GM23338 (cell line): ENCODE results near the gene MAN1C1. TPM values are rescaled to one million over a fixed set of nuclear protein-coding genes. Genes with fewer than 3 reads are reported as not detected.

Experiments used
- ATAC-seq: fragments of 200-7000 bp; cut with Tn5 transposase; 3 replicates; pipeline ENCODE4 v1.9.1; 2020
- DNase-seq: peaks from one replicate; pipeline ENCODE4 v3.0.0-alpha.2; 2015; ENCODE audit warnings: low spot score
- H2AFZ ChIP-seq: fragments of 200-600 bp; sonication (generic); 2 replicates; pipeline ENCODE4 v1.8.0; 2016; ENCODE audit warnings: antibody characterized with exemption, mild to moderate bottlenecking, moderate library complexity
- H3F3A ChIP-seq: fragments of 200-600 bp; sonication (generic); replicated peaks from 2 replicates; pipeline ENCODE4 v1.8.0; 2017; ENCODE audit warnings: antibody characterized with exemption, mixed run types, low read depth
- H3K27ac ChIP-seq: fragments of 200-600 bp; sonication (generic); 2 replicates; pipeline ENCODE4 v1.6.1; 2016; ENCODE audit warnings: low read depth
- H3K27me3 ChIP-seq: fragments of 200-600 bp; sonication (generic); 2 replicates; pipeline ENCODE4 v1.8.0; 2016; ENCODE audit warnings: mild to moderate bottlenecking, mixed run types, moderate library complexity; ENCODE audit not compliant: insufficient read depth
- H3K36me3 ChIP-seq: fragments of 200-600 bp; sonication (generic); 2 replicates; pipeline ENCODE4 v1.8.0; 2016; ENCODE audit warnings: mild to moderate bottlenecking; ENCODE audit not compliant: insufficient read depth
- H3K4me1 ChIP-seq: fragments of 200-600 bp; sonication (generic); 2 replicates; pipeline ENCODE4 v1.8.0; 2016; ENCODE audit warnings: mild to moderate bottlenecking, moderate library complexity; ENCODE audit not compliant: insufficient read depth
- H3K4me2 ChIP-seq: fragments of 200-600 bp; sonication (generic); 2 replicates; pipeline ENCODE4 v1.7.1; 2017; ENCODE audit warnings: mixed run types
- H3K4me3 ChIP-seq: fragments of 200-600 bp; sonication (generic); 2 replicates; pipeline ENCODE4 v1.6.1; 2016; ENCODE audit warnings: mixed run types
- H3K79me2 ChIP-seq: fragments of 200-600 bp; sonication (generic); replicated peaks from 2 replicates; pipeline ENCODE4 v1.8.0; 2017; ENCODE audit warnings: mild to moderate bottlenecking; ENCODE audit not compliant: insufficient read depth
- H3K9me2 ChIP-seq: fragments of 200-600 bp; sonication (generic); 2 replicates; pipeline ENCODE4 v1.8.0; 2017; ENCODE audit not compliant: insufficient read depth
- H4K20me1 ChIP-seq: fragments of 200-600 bp; sonication (generic); replicated peaks from 2 replicates; pipeline ENCODE4 v1.8.0; 2017; ENCODE audit warnings: mild to moderate bottlenecking; ENCODE audit not compliant: insufficient read depth
- H3K27ac Mint-ChIP-seq: 2 replicates; pipeline ENCODE4 v1.8.0; 2020; ENCODE audit warnings: inconsistent platforms, mild to moderate bottlenecking, moderate library complexity, mixed read lengths
- H3K27me3 Mint-ChIP-seq: 3 replicates; pipeline ENCODE4 v1.8.0; 2022; ENCODE audit warnings: low read depth, mild to moderate bottlenecking, moderate library complexity, mixed read lengths, inconsistent platforms; ENCODE audit not compliant: insufficient read depth, poor library complexity
- H3K36me3 Mint-ChIP-seq: 3 replicates; pipeline ENCODE4 v1.8.0; 2021; ENCODE audit warnings: low read depth, mild to moderate bottlenecking, inconsistent platforms, moderate library complexity, mixed read lengths
- H3K4me1 Mint-ChIP-seq: 3 replicates; pipeline ENCODE4 v1.8.0; 2020; ENCODE audit warnings: mild to moderate bottlenecking, inconsistent platforms, mixed read lengths
- H3K4me3 Mint-ChIP-seq: 3 replicates; pipeline ENCODE4 v1.8.0; 2021; ENCODE audit warnings: moderate library complexity, mild to moderate bottlenecking, inconsistent platforms, mixed read lengths
- H3K9me3 Mint-ChIP-seq: 3 replicates; pipeline ENCODE4 v1.8.0; 2020; ENCODE audit warnings: moderate library complexity, mild to moderate bottlenecking, inconsistent platforms, mixed read lengths
- CREB1 ChIP-seq: fragments of 250-450 bp; sonication (Bioruptor Pico); IDR thresholded peaks from 2 replicates; pipeline ENCODE4 v1.5.0; 2020; ENCODE audit warnings: low read depth, mild to moderate bottlenecking, moderate library complexity
- CTCF ChIP-seq, 2 experiments: fragments of 200-600 bp in 1 of 2; sonication (generic) in 1 of 2; conservative IDR thresholded peaks; 2 replicates each; pipeline versions ENCODE4 v1.5.1 to v1.6.1; 2016 to 2017; ENCODE audit warnings: antibody characterized with exemption in 2 of 2, low read depth in 2 of 2, mild to moderate bottlenecking in 2 of 2, moderate library complexity in 1 of 2
- ZNF462 ChIP-seq: fragments of 250-450 bp; sonication (Bioruptor Pico); IDR thresholded peaks from 2 replicates; pipeline ENCODE4 v1.5.0; 2020; ENCODE audit warnings: mild to moderate bottlenecking, moderate library complexity
- polyA plus RNA-seq: library from polyadenylated mRNA; unstranded; fragments of >200 nt; fragmentation: Nextera tagmentation; extraction: Ambion mirVana; gene quantifications from 2 replicates; pipeline ENCODE4 v1.2.1, GENCODE V29; 2016
- total RNA-seq: library from RNA; depleted of rRNA; stranded (reverse); fragments of >200 nt; shearing (Covaris generic); gene quantifications from 2 replicates; pipeline ENCODE4 v1.2.3, GENCODE V29; 2014

Gene MAN1C1
- total and polyA plus RNA-seq, 2 experiments from 2014 or later: 5.4 to 13.6 TPM

- ATAC-seq: no peak; the same call in 2 of the 3 replicates
- peak; percentile 45 for DNase-seq
- Histone ChIP-seq H3K36me3 (no peaks in the 10 kb centered on the region), H3F3A (no peaks in the 10 kb centered on the region), H4K20me1 (no peaks in the 10 kb centered on the region), H3K4me1 (peaks cover 10% of the 10 kb centered on the region), H3K79me2 (no peaks in the 10 kb centered on the region; the same call in 1 of the 2 replicates), H3K4me2 (no peak overlapping the region), H3K27me3 (no peaks in the 10 kb centered on the region), H2AFZ (no peak overlapping the region), H3K9me2 (no peaks in the 10 kb centered on the region; the same call in 1 of the 2 replicates), H3K4me3 (no peak overlapping the region), H3K27ac (no peak overlapping the region)
- Mint-ChIP-seq H3K4me3 (no peak overlapping the region), H3K27me3 (peaks cover 8% of the 10 kb centered on the region), H3K9me3 (no peaks in the 10 kb centered on the region), H3K4me1 (peaks cover 35% of the 10 kb centered on the region), H3K36me3 (no peaks in the 10 kb centered on the region), H3K27ac (peak overlapping the region; percentile 13)
- 0 out of 4 replicates have a peak, but pooled peaks of 1 of the 2 experiments have one; percentile 4 for TF ChIP-seq CTCF (conservative IDR thresholded peaks at IDR 0.05; ENCODE audit: low read depth in 2 of 2)
- TF ChIP-seq ZNF462 (CRISPR knock-in tag): no peak
These were observed 106.8 kb downstream of the MAN1C1 start for GRCh38 chr1:25723250-25723880.

- peaks cover 10% of the 10 kb centered on the region for H3K4me1 ChIP-seq
- no peak overlapping the region for H2AFZ ChIP-seq
- ATAC-seq: no peak
- Mint-ChIP-seq H3K9me3 (peaks cover 3% of the 10 kb centered on the region; the same call in 1 of the 3 replicates), H3K36me3 (no peaks in the 10 kb centered on the region), H3K4me1 (peaks cover 36% of the 10 kb centered on the region), H3K27me3 (peaks cover 8% of the 10 kb centered on the region), H3K4me3 (no peak overlapping the region), H3K27ac (no peak overlapping the region)
- no peak overlapping the region for H3K27ac ChIP-seq
- H4K20me1 ChIP-seq: no peaks in the 10 kb centered on the region
- H3K79me2 ChIP-seq: no peaks in the 10 kb centered on the region; the same call in 1 of the 2 replicates
- H3K27me3 ChIP-seq: no peaks in the 10 kb centered on the region
- H3K36me3 ChIP-seq: no peaks in the 10 kb centered on the region
- no peak overlapping the region for H3K4me3 ChIP-seq
- no peaks in the 10 kb centered on the region for H3F3A ChIP-seq
- no peak for DNase-seq
- no peak overlapping the region for H3K4me2 ChIP-seq
- no peaks in the 10 kb centered on the region; the same call in 1 of the 2 replicates for H3K9me2 ChIP-seq
- TF ChIP-seq CREB1: no peak
These were observed 107.6 kb downstream of the MAN1C1 start for GRCh38 chr1:25724201-25724600.
